GM15510 (cell line): ENCODE data around the gene STS.

Source experiments
- POLR2A ChIP-seq: IDR thresholded peaks from 3 replicates; pipeline ENCODE4 v1.6.1; 2011; ENCODE audit warnings: borderline replicate concordance; ENCODE audit not compliant: insufficient read length; ENCODE audit errors: extremely low read depth

The STS gene

DNA sequence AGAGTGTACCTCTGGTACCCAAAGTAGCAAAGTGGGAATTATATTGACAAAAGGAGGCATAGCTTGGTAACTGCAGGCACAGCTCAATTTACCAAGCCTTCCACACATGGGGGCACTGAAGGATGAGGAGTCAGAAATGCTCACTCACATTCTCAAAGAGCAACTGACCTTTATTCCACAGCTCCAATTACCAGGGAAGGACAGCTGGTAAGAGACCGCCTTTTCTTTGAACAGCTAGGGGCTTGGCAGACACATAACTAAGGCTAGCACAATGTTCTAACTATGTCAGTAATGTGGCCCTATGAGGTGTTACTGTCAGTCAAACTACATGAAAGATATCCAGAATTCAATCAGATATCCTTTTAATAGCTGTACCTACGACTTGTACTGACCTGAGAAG is 20.5 kb upstream of the STS start:
- no peak for TF ChIP-seq POLR2A

DNA sequence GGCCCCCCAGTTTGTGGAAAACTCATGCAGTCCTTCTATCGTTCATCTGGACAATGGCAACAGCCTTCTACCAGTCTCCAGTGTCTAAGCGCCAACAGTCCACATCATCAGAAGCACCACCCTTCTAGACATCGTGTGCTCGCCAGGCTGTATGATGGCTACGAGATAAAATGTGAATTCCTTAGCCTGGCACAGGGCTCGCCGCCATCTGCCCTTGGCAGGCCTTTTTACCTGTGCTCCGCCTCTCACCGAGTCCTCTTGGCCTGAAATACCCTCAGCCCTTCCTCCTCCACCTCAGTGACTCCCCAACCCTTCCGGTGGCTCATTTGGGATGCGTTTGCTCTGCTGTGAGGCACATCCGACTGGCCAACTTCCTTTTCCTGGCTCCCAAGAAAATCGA is 15.9 kb upstream of the STS start:
- TF ChIP-seq POLR2A = no peak

DNA sequence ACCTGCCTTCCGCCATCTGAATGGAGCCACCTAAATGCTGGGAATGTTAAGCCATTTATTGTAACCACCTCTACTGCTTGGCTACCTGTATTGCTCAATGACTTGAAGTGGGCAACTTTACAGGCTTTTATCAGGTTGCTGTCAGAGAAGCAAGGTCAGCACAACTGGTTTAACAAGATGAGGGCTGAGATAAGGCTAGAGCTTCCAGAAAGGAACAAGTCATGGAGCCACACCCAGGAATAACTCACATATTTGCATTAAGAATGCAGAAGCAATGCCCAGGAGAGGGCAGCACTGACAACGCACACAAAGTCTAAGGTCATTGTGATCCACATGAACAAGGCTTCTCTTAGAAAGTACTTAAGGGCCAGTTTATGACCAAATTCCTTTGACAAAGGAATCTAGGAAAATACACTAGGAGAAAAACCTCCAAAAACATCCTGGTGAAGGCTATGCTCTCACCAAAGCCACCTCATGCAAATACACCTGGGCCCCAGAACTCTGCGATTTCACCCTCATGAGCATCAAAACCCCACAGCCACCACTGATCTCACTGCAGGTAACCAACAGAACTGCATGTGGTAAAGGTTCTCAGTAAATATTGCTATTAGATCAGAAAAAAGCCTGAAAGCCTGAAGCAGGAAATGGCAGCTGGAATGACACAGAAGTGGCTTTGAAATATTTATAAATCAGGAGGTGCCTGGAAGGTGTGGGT is 15.0 kb upstream of the STS start:
- TF ChIP-seq POLR2A = no peak

DNA sequence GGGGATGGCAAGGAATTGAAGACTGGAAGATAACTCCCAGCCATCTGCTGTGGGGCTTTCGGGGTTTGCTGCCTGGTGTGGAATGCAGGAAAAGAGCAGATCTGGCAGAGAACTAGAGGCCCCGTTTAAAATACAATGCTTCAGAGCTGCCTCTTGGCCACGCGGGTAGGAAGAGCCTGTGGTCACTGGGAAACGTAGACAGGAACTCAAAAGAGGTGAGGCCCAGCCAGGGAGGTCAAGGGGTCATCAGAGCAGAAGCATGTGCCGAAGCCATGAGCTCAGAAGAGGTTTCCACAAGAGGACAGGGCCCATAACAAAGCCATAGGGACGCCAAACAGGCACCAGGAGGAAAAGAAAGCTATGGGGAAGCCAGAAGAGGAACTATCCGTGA is 14.5 kb upstream of the STS start:
- TF ChIP-seq POLR2A = no peak

DNA sequence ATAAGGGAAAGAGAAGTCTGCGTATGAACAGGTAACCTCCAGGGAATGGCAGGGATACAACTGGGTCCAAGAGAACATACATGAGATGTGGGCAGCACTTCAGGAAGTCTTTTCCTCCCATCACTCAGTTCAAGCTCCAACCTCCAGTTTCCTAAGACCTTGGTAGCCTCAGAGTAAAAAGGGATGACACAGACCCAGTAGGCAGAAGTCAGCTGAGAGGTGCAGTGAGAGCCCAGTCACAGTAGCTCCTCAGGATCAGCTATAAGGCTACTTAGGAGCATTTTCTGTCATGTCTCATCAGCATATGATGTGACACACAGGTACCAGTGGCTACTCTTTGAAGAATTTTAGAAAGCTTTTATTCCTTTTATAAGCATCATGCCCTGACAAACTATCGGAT is 12.5 kb upstream of the STS start:
- TF ChIP-seq POLR2A = no peak

DNA sequence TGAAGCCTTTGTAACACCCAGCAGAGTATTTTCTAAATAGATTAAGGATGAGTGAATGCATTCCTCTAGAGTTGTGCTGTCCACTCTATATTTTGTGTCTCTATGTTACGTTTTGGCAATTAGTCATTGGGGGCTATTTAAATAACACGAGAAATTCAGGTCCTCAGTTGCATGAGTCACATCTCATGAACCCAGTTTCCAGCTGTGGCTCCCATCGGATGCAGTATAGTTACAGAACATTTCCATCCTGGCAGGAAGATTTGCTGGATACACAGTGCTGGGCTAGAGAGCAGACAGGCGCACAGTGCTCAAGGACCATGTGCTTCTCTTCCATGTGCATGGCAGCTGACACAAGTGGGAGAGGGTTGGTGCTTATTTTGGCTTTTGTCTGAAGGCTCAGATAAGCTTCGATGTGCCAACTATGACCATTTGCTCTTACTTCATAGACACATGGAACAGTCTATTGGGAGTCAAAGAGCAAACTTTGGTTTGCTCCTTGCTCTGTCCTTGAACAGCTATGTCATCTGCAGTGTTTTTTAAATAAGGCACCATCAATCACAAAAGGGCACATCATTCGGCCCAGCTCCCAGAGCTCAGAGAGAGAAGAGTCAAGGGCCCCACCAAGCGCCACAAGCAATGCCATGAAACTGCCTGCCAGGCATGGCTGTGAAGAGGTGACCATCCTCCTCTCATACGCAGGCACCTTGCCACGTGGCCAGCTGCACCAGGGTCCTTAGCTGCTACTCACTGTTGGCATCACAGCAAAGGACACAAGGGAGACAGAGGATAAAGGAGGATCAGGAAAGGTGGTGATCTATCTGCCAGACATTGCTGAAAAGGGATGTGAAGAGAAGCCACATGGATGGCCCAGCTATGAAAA is 8.1 kb upstream of the STS start:
- no peak for TF ChIP-seq POLR2A

DNA sequence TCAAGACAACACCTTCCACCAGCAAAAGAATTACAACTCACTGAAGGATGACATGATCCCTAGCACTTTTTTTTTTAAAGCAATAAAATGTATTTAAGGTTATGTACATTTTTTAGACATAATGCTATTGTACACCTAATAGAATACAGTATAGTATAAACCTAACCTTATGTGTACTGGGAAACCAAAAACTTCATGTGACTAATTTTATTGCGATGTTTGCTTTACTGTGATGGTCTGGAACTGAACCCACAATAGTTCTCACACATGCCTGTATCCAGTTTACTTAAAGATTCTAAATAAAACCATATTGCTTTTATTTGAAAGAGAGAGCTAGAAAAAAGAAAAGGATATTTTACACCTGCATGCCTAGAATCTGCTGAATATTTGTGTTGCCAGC is 4.4 kb upstream of the STS start:
- no peak for TF ChIP-seq POLR2A

DNA sequence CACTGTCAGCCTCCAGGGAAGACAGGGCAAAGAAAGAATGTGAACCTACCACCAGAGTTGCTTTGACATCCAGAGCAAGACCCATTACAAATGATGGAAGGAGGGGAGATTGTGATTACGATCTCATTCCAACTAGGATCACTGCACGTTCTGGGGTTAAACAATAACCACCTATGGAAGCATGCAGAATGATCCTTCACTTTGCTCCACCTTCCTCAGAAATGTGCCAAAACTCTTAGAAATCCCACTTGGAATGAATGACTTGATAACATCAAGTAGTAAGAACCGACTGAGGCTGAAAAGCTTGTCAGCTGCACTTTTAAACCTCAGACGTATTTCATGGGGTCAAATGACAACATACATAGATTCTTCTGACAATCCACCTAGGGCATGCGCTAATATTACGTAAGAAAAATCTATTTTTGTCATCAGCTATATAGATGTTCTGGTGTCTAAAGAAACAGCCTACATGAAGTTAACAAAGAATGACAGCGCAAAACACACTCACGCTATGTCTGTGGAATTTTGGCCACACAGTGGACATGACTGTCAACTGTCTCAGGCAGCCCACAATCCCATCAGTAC is 3.5 kb upstream of the STS start:
- TF ChIP-seq POLR2A = no peak

DNA sequence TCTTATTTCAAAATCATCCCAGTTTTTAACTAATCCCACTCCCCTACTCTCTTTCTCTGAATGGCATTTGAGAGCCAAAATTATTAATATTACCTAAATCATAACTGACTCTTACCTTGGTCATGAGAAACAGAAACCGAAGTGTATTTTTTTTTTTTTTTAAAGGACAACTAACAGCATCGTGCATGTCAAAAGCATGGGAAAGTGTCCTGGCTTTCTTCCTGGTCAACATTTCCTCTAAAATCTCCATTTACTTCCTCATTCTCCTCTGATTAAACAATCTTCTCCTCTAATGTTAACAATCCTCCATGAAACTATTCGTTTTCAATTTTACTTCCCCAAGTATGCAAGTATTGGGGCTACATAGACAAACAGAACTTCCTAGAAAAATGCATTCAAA is 2.1 kb upstream of the STS start:
- TF ChIP-seq POLR2A = no peak

DNA sequence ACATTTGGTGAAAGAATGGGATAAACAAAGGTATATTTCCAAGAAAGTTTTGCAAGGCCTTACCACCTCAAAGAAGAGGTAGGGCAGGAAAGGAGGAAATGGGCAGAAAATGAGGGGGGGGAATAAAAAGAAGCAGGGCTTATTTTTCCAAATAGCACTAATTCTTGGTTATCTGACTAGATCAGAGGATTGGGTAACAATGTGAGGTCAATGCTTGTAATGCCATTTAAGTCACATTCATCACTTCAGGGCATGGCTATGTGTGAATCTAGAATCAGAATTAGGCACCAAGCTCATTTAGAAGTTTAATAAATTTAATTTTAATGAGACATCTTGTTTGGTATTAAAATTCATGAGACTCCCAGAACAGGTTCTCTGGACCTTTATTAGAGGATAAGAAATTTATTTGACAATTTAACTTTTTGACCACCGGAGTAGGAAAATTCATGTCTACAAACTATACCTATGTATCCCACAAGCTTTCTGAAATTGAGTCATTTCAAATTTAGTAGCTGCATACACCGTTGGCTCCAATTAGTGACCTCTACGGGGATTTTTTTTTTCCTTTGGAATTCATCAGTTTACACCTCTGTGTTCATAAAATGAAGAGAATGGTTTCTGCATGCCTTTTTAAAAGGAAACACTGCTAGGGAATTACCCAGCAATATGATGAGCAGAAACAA is 1.4 kb upstream of the STS start:
- TF ChIP-seq POLR2A = no peak

DNA sequence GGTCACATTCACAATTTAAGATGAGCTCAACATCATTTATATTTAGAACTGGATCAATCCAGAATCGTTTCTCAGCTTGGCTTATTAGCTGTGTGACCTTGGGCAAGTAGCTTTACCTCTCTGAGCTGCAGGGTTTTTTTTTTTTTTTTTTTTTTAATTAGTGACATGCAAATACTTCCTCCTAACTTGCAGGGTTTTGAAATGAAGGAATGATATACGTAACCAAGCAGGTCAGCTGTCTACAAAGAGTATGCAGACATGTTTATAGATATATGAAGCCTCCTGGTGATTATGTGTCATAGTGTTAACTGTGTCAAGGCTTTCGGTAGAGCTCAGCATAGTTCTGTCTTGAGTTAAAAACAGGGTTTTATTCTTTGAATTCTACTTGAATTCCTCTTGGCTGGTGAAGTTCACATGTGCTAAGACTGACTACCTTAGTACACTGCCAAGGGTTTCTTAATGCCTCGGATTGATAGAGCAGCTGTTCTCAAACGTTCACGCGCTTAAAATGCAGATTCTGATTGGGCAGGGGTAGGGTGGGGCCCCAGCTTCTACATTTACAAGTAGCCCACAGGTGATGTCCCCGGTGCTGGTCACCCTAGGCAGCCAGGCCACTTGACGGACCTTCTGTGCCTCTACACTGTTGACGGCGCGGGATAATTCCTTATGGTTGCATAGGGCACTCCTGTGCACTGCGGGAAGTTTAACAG is 654 bp upstream of the STS start:
- TF ChIP-seq POLR2A = no peak

DNA sequence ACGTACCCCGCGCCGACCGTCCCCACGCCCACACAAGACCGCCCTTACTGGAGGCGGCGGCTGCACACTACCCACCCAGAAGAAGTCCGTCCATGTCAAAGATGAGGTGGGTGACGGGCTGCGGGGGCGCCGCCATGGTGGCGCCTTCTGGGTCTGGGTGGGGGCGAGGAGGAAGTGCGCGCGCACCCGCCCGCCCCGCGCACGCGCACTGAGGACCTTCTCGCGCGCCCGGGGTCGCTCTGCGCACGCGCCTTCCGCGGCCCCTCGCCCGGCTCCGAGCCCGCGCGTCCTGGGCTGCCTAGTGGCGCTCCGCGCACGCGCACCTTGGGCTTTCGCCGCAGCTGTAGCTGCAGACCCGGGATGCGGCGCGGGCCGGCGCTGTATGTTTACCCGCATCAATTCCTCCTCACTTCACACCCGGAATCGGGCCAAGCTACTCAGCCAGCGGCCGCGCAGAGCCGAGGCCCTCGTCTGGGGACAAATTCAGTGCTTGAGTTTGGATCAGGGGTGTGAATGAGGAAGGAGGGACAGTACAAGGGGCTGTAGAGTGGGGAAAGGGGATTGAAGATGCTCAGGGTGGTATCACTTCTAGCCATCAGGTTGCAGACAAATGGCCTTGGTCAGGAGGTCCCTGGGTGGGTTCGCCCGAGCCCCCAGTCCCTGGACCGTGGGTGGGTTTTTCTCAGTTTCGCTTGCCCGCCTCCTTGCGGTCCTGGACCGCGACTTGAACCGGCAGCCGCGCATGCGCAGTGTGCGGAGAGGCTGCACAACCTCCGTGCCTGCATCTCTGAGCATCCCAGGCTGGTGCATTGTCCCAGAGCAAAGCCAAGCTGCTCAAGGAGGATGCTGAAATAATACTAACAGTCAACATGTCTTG is 704 bp downstream of the STS start, which contains the start of gene PUDP:
PUDP (minus strand) TSS at position 176 of the 877 bp plus-strand sequence; CDS start at position 136, 40 bp downstream.
- TF ChIP-seq POLR2A = peak; percentile 89

DNA sequence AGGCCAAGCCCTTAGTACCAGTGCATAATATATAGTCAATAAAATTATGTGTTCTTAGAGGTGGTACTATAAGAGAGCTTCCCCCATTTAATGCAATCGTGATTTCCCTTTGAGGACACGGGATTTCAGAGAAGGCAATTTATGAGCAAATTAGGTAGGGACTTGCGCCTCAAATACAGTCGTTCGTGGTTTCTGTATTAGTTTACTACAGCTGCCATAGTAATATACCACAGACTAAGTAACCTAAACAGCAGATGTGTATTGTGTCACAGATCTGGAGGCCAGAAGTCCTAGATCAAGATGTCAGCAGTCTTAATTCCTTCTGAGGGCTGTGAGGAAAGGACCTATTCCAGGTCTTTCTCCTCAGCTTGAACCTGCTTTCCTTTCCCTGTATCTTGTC is 1.9 kb downstream of the STS start:
- TF ChIP-seq POLR2A = no peak

DNA sequence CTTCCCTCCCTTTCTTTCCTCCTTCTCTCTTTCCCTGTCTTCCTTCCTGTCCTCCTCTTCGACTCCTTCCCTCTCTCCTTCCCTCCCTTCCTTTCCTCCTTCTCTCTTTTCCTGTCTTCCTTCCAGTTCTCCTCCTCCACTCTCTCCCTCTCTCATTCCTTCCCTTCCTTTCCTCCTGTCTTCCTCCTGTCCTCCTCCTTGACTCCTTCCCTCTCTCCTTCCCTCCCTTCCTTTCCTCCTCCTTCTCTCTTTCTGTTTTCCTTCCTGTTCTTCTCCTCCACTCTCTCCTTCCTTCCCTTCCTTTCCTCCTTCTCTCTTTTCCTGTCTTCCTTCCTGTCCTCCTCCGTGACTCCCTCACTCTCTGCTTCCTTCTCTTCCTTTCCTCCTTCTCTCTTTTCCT is 5.7 kb downstream of the STS start:
- TF ChIP-seq POLR2A = no peak

DNA sequence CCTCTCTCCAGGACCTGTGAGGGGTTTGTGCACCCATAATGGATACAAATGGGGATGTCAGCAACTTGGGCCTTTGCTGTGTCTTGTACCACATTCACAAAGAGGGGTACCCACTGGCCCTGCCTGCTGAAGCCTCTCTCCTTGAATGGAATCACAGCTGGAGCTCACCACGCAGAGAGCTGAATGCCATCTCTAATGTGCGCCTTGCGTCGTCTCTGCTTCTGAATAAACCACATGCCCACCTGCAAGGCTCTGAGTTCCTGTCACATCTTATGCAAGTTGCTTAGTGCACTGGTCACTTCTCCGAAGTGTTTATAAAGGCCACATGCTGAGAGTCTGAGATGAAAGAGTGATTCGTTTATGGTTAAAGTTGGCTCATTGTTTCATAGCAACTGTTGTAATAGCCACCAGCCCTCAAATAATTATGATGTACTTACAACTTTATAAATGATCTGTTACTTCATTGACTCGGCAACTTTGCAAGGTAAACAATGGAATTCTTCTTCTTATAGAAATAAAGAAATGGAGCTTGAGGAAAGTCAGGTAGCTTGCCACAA is 6.6 kb downstream of the STS start:
- no peak for TF ChIP-seq POLR2A
